UCSD-AML1 (cell line): ENCODE measurements around the gene PPM1K.
A peak's percentile ranks its signal among the peaks of the same experiment; 100 is the strongest.
"Not testable (repeated sequence)": the region's sequence is repeated elsewhere in the genome, so short reads cannot be mapped to it uniquely, and the experiment has no call there.

Source experiments
- DNase-seq: peaks from one replicate; lab custom pipeline; 2025; ENCODE audit not compliant: unreplicated experiment; lab: John Stamatoyannopoulos, UW

PPM1K gene

GRCh38 chr4:88284439-88285234 lies at the start of gene PPM1K:
Gene PPM1K (minus strand): TSS chr4:88284561. CDS start chr4:88278583, 5,978 bp downstream.
- DNase-seq = peak; percentile 99

- DNase-seq = no peak
Observed at GRCh38 chr4:88333741-88334405, 49.5 kb upstream of the PPM1K start.

- DNase-seq = no peak
Observed at GRCh38 chr4:88327665-88328064, 43.3 kb upstream of the PPM1K start.

- DNase-seq = peak; percentile 19
Observed at GRCh38 chr4:88320780-88321373, 36.5 kb upstream of the PPM1K start.

GRCh38 chr4:88320224-88320779 lies 35.9 kb upstream of the PPM1K start:
- no peak for DNase-seq

GRCh38 chr4:88318751-88319350 lies 34.5 kb upstream of the PPM1K start:
- DNase-seq = no peak

GRCh38 chr4:88315460-88316017 lies 31.2 kb upstream of the PPM1K start:
- DNase-seq = no peak

GRCh38 chr4:88313088-88313624 lies 28.8 kb upstream of the PPM1K start:
- not testable (repeated sequence) for DNase-seq

- no peak for DNase-seq
Observed at GRCh38 chr4:88308587-88308986, 24.2 kb upstream of the PPM1K start.

- DNase-seq = no peak
Observed at GRCh38 chr4:88297725-88298454, 13.5 kb upstream of the PPM1K start.

- DNase-seq = no peak
Observed at GRCh38 chr4:88297212-88297516, 12.8 kb upstream of the PPM1K start.

- no peak for DNase-seq
Observed at GRCh38 chr4:88296413-88297211, 12.3 kb upstream of the PPM1K start.

GRCh38 chr4:88295656-88296055 lies 11.3 kb upstream of the PPM1K start:
- DNase-seq = no peak

- DNase-seq = no peak
Observed at GRCh38 chr4:88291003-88291402, 6.6 kb upstream of the PPM1K start.

GRCh38 chr4:88286897-88287296 lies 2.5 kb upstream of the PPM1K start:
- DNase-seq = no peak

GRCh38 chr4:88285235-88285653 lies 883 bp upstream of the PPM1K start:
- no peak for DNase-seq

GRCh38 chr4:88283661-88284438 lies 511 bp downstream of the PPM1K start:
- DNase-seq = peak; percentile 73

- DNase-seq = no peak
Observed at GRCh38 chr4:88280228-88280795, 4.0 kb downstream of the PPM1K start.
